CD14-positive monocyte (primary cell): ENCODE measurements around the gene CORO1C. TPM values are rescaled to one million over a fixed set of nuclear protein-coding genes. Genes with fewer than 3 reads are reported as not detected.

Source experiments
- DNase-seq, 3 donors: peaks; one replicate each; pipeline ENCODE4 v3.0.0-alpha.2; 2011 to 2022
- H2AFZ ChIP-seq: 2 replicates; pipeline ENCODE4 v1.6.0; 2012; ENCODE audit warnings: mild to moderate bottlenecking, low read depth, low read length, inconsistent platforms; ENCODE audit not compliant: insufficient read depth, poor library complexity, severe bottlenecking
- H3K27ac ChIP-seq, 2 donors: 1 replicate in 1 of 2; 2 replicates in 1 of 2; pipeline ENCODE4 v1.5.1; 2012 to 2013; ENCODE audit warnings: low read length in 2 of 2, control low read depth in 1 of 2, inconsistent platforms in 1 of 2, low read depth in 1 of 2, mild to moderate bottlenecking in 1 of 2
- H3K27me3 ChIP-seq, 2 donors: one replicate each; pipeline versions ENCODE4 v1.6.0 to v1.6.1; 2011 to 2013; ENCODE audit warnings: low read length in 2 of 2; ENCODE audit not compliant: control insufficient read depth in 2 of 2, insufficient read depth in 2 of 2
- H3K36me3 ChIP-seq, 2 donors: replicated peaks in 1 of 2; 1 replicate in 1 of 2; 2 replicates in 1 of 2; pipeline versions ENCODE4 v1.5.1 to v1.6.1; 2012 to 2013; ENCODE audit warnings: low read length in 2 of 2, control low read depth in 1 of 2, inconsistent platforms in 1 of 2, mild to moderate bottlenecking in 1 of 2; ENCODE audit not compliant: insufficient read depth in 2 of 2, control insufficient read depth in 1 of 2
- H3K4me1 ChIP-seq, 2 donors: 1 replicate in 1 of 2; 2 replicates in 1 of 2; pipeline versions ENCODE4 v1.5.1 to v1.6.1; 2012 to 2013; ENCODE audit warnings: low read length in 2 of 2, control low read depth in 1 of 2, inconsistent platforms in 1 of 2, mild to moderate bottlenecking in 1 of 2, moderate library complexity in 1 of 2; ENCODE audit not compliant: insufficient read depth in 2 of 2, control insufficient read depth in 1 of 2
- H3K4me2 ChIP-seq: replicated peaks from 2 replicates; pipeline ENCODE3; 2012; ENCODE audit warnings: low read length, moderate library complexity, mild to moderate bottlenecking; ENCODE audit not compliant: poor library complexity, severe bottlenecking; ENCODE audit errors: extremely low read depth
- H3K4me3 ChIP-seq, 3 experiments: fragments of 200-600 bp in 1 of 3; sonication (generic) in 1 of 3; replicated peaks in 1 of 3; 1 replicate in 2 of 3; 2 replicates in 1 of 3; pipeline ENCODE4 v1.5.1; 2011 to 2013; ENCODE audit warnings: low read length in 3 of 3, mild to moderate bottlenecking in 3 of 3, control low read depth in 2 of 3, low read depth in 2 of 3, inconsistent platforms in 1 of 3, moderate library complexity in 1 of 3
- H3K79me2 ChIP-seq: 2 replicates; pipeline ENCODE4 v1.6.0; 2012; ENCODE audit warnings: mild to moderate bottlenecking, control low read depth, inconsistent platforms, low read length, moderate library complexity; ENCODE audit not compliant: insufficient read depth
- H3K9ac ChIP-seq: 2 replicates; pipeline ENCODE4 v1.6.0; 2017; ENCODE audit warnings: low read length, mild to moderate bottlenecking; ENCODE audit not compliant: insufficient read depth, poor library complexity, severe bottlenecking
- H3K9me3 ChIP-seq, 2 donors: replicated peaks in 1 of 2; 1 replicate in 1 of 2; 2 replicates in 1 of 2; pipeline versions ENCODE4 v1.5.1 to v1.6.1; 2012 to 2013; ENCODE audit warnings: low read length in 2 of 2, control low read depth in 1 of 2; ENCODE audit not compliant: control insufficient read depth in 1 of 2, insufficient read depth in 1 of 2
- H4K20me1 ChIP-seq: 2 replicates; pipeline ENCODE4 v1.6.0; 2012; ENCODE audit warnings: mild to moderate bottlenecking, low read length, control low read depth, moderate library complexity; ENCODE audit not compliant: insufficient read depth
- H3K27ac Mint-ChIP-seq, 7 donors: one replicate each; pipeline ENCODE4 v1.8.0; 2020; ENCODE audit warnings: mild to moderate bottlenecking in 7 of 7, mixed read lengths in 7 of 7, moderate library complexity in 6 of 7, inconsistent platforms in 2 of 7
- H3K27me3 Mint-ChIP-seq, 3 donors: one replicate each; pipeline ENCODE4 v1.8.0; 2021 to 2022; ENCODE audit warnings: low read depth in 3 of 3, mild to moderate bottlenecking in 3 of 3, mixed read lengths in 3 of 3, moderate library complexity in 3 of 3, inconsistent platforms in 1 of 3
- H3K36me3 Mint-ChIP-seq, 2 donors: one replicate each; pipeline ENCODE4 v1.8.0; 2020; ENCODE audit warnings: mixed read lengths in 2 of 2, inconsistent platforms in 1 of 2, mild to moderate bottlenecking in 1 of 2
- H3K4me1 Mint-ChIP-seq: one replicate; pipeline ENCODE4 v1.8.0; 2020; ENCODE audit warnings: mild to moderate bottlenecking, mixed read lengths
- H3K4me3 Mint-ChIP-seq, 2 donors: one replicate each; pipeline ENCODE4 v1.8.0; 2020; ENCODE audit warnings: mild to moderate bottlenecking in 2 of 2, mixed read lengths in 2 of 2, moderate library complexity in 1 of 2
- H3K9me3 Mint-ChIP-seq, 7 donors: one replicate each; pipeline ENCODE4 v1.8.0; 2020 to 2022; ENCODE audit warnings: mixed read lengths in 7 of 7, mild to moderate bottlenecking in 6 of 7, moderate library complexity in 6 of 7, inconsistent platforms in 2 of 7
- WGBS: methylation state at CpG from one replicate; pipeline ENCODE4 v1.1.5; 2013; ENCODE audit warnings: missing lambda C conversion rate; ENCODE audit not compliant: insufficient coverage; 5-methylcytosine and 5-hydroxymethylcytosine counted together
- intact Hi-C, 2 donors: fragments of 100-400 bp; cut with micrococcal nuclease; formaldehyde crosslinking; loops; one replicate each; pipeline versions ENCODE4 v1.15.0 to v1.15.1; 2023
- polyA plus RNA-seq, 3 donors: library from polyadenylated mRNA; depleted of rRNA in 1 of 3; unstranded in 2 of 3; stranded (reverse) in 1 of 3; fragments of 300-500 nt in 2 of 3; fragments of >200 nt in 1 of 3; fragmentation: Illumina TruSeq in 2 of 3; gene quantifications; 1 replicate in 2 of 3; 2 replicates in 1 of 3; pipeline ENCODE4 v1.2.3, GENCODE V29; 2012 to 2021
- TF ChIP-seq, protein P1 (sequence below): fragments of 200-600 bp; IDR thresholded peaks from one replicate; pipeline ENCODE4 v1.8.0; 2022; ENCODE audit warnings: antibody characterized with exemption, mild to moderate bottlenecking

CORO1C gene
- polyA plus RNA-seq, 3 donors = 77.5 to 285 (median 229) TPM

DNA sequence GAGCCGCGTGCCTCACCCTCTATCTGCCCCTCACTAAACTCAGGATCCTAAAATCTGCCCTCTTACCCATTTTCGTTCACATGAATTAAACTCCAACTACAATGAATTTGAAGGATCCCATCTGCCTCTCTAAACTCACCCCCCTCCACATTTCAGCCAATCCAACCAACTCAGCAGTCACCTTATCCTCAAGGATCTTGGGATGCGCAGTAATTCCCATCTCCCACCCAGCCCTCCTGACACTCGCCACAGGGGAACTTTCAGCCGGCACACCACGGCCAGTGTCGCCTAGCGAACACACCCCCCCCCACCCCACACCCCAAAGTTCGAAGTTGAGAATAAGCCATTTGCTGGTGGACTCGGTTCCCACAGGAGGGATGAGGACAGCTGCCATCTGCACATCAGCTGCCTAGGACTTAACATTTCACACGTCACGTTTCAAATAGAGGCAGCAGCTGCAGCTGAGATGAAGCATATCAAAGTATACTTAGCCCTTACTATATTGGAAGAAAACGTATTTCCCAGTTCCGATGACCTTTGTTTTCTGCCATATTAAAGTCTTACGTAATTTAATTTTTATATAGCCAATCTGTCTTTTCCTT, 88.9 kb downstream of the CORO1C start:
- H3K27me3 Mint-ChIP-seq = peaks cover 0 to 2% (median 0%) of the 10 kb centered on the region in 3 donors
- TF ChIP-seq, protein P1, sequence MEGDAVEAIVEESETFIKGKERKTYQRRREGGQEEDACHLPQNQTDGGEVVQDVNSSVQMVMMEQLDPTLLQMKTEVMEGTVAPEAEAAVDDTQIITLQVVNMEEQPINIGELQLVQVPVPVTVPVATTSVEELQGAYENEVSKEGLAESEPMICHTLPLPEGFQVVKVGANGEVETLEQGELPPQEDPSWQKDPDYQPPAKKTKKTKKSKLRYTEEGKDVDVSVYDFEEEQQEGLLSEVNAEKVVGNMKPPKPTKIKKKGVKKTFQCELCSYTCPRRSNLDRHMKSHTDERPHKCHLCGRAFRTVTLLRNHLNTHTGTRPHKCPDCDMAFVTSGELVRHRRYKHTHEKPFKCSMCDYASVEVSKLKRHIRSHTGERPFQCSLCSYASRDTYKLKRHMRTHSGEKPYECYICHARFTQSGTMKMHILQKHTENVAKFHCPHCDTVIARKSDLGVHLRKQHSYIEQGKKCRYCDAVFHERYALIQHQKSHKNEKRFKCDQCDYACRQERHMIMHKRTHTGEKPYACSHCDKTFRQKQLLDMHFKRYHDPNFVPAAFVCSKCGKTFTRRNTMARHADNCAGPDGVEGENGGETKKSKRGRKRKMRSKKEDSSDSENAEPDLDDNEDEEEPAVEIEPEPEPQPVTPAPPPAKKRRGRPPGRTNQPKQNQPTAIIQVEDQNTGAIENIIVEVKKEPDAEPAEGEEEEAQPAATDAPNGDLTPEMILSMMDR = no peak
- peaks cover 31 to 38% of the 10 kb centered on the region in 2 donors for H3K36me3 ChIP-seq
- peaks cover 24 to 29% of the 10 kb centered on the region in 2 donors for H3K4me1 ChIP-seq
- WGBS = 74% methylated on average over 4 of the region's 16 CpGs
- no peak overlapping the region for H3K9ac ChIP-seq
- peaks cover under 1% of the 10 kb centered on the region for H3K79me2 ChIP-seq
- intact Hi-C loops = no loop called here
- no peak overlapping the region for H3K4me3 Mint-ChIP-seq
- no peak overlapping the region for H3K4me2 ChIP-seq
- no peak overlapping the region for H3K4me3 ChIP-seq
- DNase-seq = no peak
- peaks cover 16% of the 10 kb centered on the region for H4K20me1 ChIP-seq
- no peak overlapping the region for H2AFZ ChIP-seq
- H3K36me3 Mint-ChIP-seq = peaks cover 34 to 36% of the 10 kb centered on the region in 2 donors
- H3K4me1 Mint-ChIP-seq = peaks cover 45% of the 10 kb centered on the region
- H3K9me3 ChIP-seq = no peaks in the 10 kb centered on the region
- no peaks in the 10 kb centered on the region for H3K27me3 ChIP-seq
- H3K9me3 Mint-ChIP-seq = peaks cover 0 to 2% (median 0%) of the 10 kb centered on the region in 7 donors
- H3K27ac Mint-ChIP-seq = peak overlapping the region in 6 of 7 donors; percentile 22 to 84 (median 68)
- H3K27ac ChIP-seq = peak overlapping the region; percentile 26 to 57

DNA sequence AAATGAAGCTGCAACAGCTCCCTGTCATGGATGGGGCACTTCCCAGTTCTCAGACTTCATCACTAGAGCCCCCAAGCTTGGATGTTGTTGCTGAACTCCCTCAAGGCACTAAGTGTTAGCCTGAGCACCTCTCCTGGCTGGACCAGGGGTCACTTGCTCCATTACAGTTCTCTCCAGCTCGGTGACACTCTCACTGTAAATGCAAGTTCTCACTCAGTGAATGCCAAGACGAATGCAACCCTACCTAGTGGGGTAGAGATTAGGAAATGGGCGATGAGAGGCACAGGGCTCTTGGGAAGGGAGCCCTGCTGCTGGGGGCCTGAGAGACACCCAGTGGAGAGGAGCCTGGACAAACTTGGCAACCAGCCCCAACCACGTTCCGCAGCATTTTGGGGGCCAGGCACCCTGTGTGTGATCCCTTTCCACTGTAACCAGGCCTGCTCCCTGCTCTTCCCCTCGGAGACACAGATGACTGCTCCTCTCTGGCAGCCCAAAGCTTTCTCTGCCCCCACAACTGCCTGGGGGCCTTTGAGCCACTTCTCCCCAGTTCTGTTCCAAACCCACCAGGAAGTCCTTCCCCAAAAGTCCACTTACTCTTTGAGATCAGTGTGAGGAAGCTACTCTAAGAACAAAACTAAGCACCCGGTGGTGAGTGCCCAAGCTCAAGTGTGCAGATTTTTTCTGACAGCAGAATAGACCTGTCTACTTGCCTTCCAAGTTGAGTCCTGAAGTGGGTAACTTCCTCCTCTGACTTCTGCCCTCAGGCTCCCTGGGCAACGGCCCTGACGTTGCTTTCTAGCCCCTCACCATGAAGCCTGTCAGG, 89.7 kb downstream of the CORO1C start:
- no peak overlapping the region for H2AFZ ChIP-seq
- H3K27me3 Mint-ChIP-seq = peaks cover 0 to 2% (median 0%) of the 10 kb centered on the region in 3 donors
- no peak overlapping the region for H3K4me3 ChIP-seq
- DNase-seq = peak in 1 of 3 donors; percentile 19
- peak overlapping the region; percentile 26 to 57 for H3K27ac ChIP-seq
- peaks cover 31 to 35% of the 10 kb centered on the region in 2 donors for H3K4me1 ChIP-seq
- peaks cover 12% of the 10 kb centered on the region for H4K20me1 ChIP-seq
- no peaks in the 10 kb centered on the region for H3K27me3 ChIP-seq
- H3K27ac Mint-ChIP-seq = peak overlapping the region; percentile 21 to 84 (median 71)
- no peak overlapping the region for H3K9ac ChIP-seq
- H3K9me3 Mint-ChIP-seq = peaks cover 0 to 2% (median 0%) of the 10 kb centered on the region in 7 donors
- peaks cover 5% of the 10 kb centered on the region for H3K79me2 ChIP-seq
- H3K4me1 Mint-ChIP-seq = peaks cover 52% of the 10 kb centered on the region
- no peaks in the 10 kb centered on the region for H3K9me3 ChIP-seq
- H3K4me3 Mint-ChIP-seq = no peak overlapping the region
- peaks cover 30 to 31% of the 10 kb centered on the region in 2 donors for H3K36me3 Mint-ChIP-seq
- WGBS = 38% methylated on average over 7 of the region's 9 CpGs
- no peak overlapping the region for H3K4me2 ChIP-seq
- TF ChIP-seq, protein P1 = no peak
- intact Hi-C loops = no loop called here
- peaks cover 23 to 31% of the 10 kb centered on the region in 2 donors for H3K36me3 ChIP-seq
